Endothelial cell of umbilical vein (primary cell): ENCODE measurements around the gene CLIC6.

Experiments
- CTCF ChIP-seq, 2 donors: IDR thresholded peaks; 1 replicate in 1 of 2; 2 replicates in 1 of 2; pipeline ENCODE4 v1.5.1; 2011; ENCODE audit warnings: low read length in 2 of 2, mild to moderate bottlenecking in 2 of 2, moderate library complexity in 2 of 2, control low read depth in 1 of 2, inconsistent platforms in 1 of 2, low read depth in 1 of 2; ENCODE audit not compliant: insufficient read depth in 1 of 2; ENCODE audit errors: extremely low read depth in 1 of 2
- JUN ChIP-seq: IDR thresholded peaks from 2 replicates; pipeline ENCODE4 v1.6.1; 2011; ENCODE audit warnings: borderline replicate concordance, low read depth; ENCODE audit not compliant: insufficient read length, insufficient read depth
- POLR2A ChIP-seq: IDR thresholded peaks from 2 replicates; pipeline ENCODE4 v1.6.1; 2012; ENCODE audit warnings: low read depth, mild to moderate bottlenecking, control low read depth, low read length
- POLR2AphosphoS5 ChIP-seq: IDR thresholded peaks from 2 replicates; pipeline ENCODE4 v1.6.1; 2012; ENCODE audit warnings: low read depth, mild to moderate bottlenecking, control low read depth, low read length, moderate library complexity; ENCODE audit not compliant: insufficient read depth

GRCh38 chr21:34765619-34766018 lies 96.8 kb downstream of the CLIC6 start:
- TF ChIP-seq POLR2A (no peak), CTCF (IDR thresholded peaks at IDR 0.05; ENCODE audit: extremely low read depth in 1 of 2, insufficient read depth in 1 of 2, low read depth in 1 of 2, low read length in 2 of 2) (no peak), JUN (no peak), POLR2AphosphoS5 (no peak)
